AG10803 (cell line): ENCODE results near the gene EPS8L3.
A peak's percentile ranks its signal among the peaks of the same experiment; 100 is the strongest.

Source experiments
- DNase-seq: peaks from one replicate; pipeline ENCODE4 v3.0.0; 2010; ENCODE audit warnings: low read depth
- H3K4me3 ChIP-seq: 2 replicates; pipeline ENCODE4 v1.5.1; 2011; ENCODE audit warnings: mild to moderate bottlenecking, low read length, control low read depth
- TF ChIP-seq, protein P1 (sequence below): conservative IDR thresholded peaks from 2 replicates; pipeline ENCODE4 v1.5.1; 2011; ENCODE audit warnings: mild to moderate bottlenecking, low read length, control low read depth, inconsistent platforms

Gene EPS8L3

DNA sequence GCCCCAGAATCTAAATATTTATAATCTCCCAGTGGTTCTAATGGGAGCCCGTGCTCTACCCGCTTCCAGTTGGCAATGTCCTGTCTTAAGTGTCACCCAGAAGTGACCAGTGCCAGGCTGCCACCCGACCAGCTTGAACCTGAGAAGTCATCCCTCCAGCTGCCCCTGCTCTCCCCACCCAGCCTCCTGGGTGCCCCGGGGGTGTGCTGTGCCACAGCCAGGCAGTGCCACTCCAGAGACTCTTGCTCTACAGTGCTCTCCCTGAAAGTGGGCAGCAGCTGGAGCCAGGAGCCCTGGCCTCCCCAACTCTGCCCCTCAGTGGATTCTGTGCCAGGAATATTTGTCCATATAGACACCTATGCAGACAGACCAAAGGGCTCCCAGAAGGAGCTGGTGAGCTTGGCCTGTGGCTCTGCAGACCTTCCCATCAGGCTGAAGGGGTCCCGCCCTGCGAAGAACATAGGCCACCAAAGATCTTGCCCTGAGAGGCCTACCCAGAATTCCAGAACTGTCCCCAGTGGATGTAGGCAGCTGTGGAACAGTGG is 9.0 kb upstream of the EPS8L3 start:
- TF ChIP-seq, protein P1, sequence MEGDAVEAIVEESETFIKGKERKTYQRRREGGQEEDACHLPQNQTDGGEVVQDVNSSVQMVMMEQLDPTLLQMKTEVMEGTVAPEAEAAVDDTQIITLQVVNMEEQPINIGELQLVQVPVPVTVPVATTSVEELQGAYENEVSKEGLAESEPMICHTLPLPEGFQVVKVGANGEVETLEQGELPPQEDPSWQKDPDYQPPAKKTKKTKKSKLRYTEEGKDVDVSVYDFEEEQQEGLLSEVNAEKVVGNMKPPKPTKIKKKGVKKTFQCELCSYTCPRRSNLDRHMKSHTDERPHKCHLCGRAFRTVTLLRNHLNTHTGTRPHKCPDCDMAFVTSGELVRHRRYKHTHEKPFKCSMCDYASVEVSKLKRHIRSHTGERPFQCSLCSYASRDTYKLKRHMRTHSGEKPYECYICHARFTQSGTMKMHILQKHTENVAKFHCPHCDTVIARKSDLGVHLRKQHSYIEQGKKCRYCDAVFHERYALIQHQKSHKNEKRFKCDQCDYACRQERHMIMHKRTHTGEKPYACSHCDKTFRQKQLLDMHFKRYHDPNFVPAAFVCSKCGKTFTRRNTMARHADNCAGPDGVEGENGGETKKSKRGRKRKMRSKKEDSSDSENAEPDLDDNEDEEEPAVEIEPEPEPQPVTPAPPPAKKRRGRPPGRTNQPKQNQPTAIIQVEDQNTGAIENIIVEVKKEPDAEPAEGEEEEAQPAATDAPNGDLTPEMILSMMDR: no peak
- DNase-seq: no peak
- no peak overlapping the region for H3K4me3 ChIP-seq

- TF ChIP-seq, protein P1: no peak
- no peak for DNase-seq
- no peak overlapping the region for H3K4me3 ChIP-seq
Observed at GRCh38 chr1:109771712-109772657, 8.3 kb upstream of the EPS8L3 start.

GRCh38 chr1:109770331-109771095 is 6.8 kb upstream of the EPS8L3 start:
- no peak for DNase-seq
- TF ChIP-seq, protein P1: no peak
- H3K4me3 ChIP-seq: no peak overlapping the region

GRCh38 chr1:109769330-109770078 is 5.8 kb upstream of the EPS8L3 start:
- TF ChIP-seq, protein P1: no peak
- DNase-seq: peak; percentile 74
- H3K4me3 ChIP-seq: no peak overlapping the region

- DNase-seq: no peak
- TF ChIP-seq, protein P1: no peak
- no peak overlapping the region for H3K4me3 ChIP-seq
Observed at GRCh38 chr1:109768820-109769219, 5.1 kb upstream of the EPS8L3 start.

GRCh38 chr1:109768335-109768650 is 4.6 kb upstream of the EPS8L3 start:
- DNase-seq: no peak
- TF ChIP-seq, protein P1: no peak

More at GRCh38 chr1:109768335-109768650, 4.6 kb upstream of the EPS8L3 start:
- no peak overlapping the region for H3K4me3 ChIP-seq
